Panc1 (cell line): ENCODE data around the gene MAGI2.

Source experiments
- REST ChIP-seq, 2 experiments: IDR thresholded peaks; 2 replicates each; pipeline ENCODE4 v1.6.1; 2011 to 2012; ENCODE audit warnings: low read depth in 2 of 2, control low read depth in 1 of 2, low read length in 1 of 2, mild to moderate bottlenecking in 1 of 2, moderate library complexity in 1 of 2; ENCODE audit not compliant: insufficient read depth in 1 of 2
- TF ChIP-seq, protein P1 (sequence below): fragments of 450-650 bp; IDR thresholded peaks from 2 replicates; pipeline ENCODE4 v1.5.1; 2017; ENCODE audit warnings: mild to moderate bottlenecking

DNA sequence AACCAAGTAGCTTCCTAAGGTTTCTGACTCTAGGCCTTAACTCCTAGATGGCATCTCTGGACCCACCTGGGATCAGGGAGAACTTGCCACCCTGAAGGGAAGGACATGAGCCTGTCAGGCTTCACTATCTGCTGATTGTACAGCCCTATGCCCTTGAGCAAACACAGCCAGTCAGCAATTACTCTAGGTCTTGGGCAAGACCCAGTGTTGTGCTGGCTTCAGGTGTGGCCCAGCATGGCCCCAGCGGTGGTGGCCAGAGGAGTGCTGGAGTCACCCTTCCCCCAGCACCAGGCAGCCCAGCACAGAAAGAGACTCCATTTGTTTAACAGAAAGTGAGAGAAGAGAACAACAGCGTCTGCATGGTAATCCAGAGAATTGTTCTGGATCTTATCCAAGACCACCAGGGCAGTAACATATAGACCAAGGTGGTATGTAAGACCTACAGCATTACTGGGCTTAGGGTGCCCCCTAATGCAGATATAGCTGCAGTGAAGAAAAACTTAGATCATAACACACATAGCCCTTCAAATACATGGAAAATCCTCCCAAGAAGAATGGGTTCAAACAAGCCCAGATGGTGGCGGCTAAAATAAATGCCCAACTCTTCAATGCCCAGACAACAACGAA is 207.7 kb downstream of the MAGI2 start:
- TF ChIP-seq, protein P1, sequence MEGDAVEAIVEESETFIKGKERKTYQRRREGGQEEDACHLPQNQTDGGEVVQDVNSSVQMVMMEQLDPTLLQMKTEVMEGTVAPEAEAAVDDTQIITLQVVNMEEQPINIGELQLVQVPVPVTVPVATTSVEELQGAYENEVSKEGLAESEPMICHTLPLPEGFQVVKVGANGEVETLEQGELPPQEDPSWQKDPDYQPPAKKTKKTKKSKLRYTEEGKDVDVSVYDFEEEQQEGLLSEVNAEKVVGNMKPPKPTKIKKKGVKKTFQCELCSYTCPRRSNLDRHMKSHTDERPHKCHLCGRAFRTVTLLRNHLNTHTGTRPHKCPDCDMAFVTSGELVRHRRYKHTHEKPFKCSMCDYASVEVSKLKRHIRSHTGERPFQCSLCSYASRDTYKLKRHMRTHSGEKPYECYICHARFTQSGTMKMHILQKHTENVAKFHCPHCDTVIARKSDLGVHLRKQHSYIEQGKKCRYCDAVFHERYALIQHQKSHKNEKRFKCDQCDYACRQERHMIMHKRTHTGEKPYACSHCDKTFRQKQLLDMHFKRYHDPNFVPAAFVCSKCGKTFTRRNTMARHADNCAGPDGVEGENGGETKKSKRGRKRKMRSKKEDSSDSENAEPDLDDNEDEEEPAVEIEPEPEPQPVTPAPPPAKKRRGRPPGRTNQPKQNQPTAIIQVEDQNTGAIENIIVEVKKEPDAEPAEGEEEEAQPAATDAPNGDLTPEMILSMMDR, result no peak
- TF ChIP-seq REST (IDR thresholded peaks at IDR 0.05; ENCODE audit: insufficient read depth in 1 of 2, low read depth in 2 of 2, low read length in 1 of 2), result no peak
